GM23338 (cell line): ENCODE results near the gene TNIP1.
A peak's percentile ranks its signal among the peaks of the same experiment; 100 is the strongest.

Experiments used
- ETS1 ChIP-seq: IDR thresholded peaks from 2 replicates; pipeline ENCODE4 v1.6.1; 2016; ENCODE audit warnings: antibody characterized with exemption
- EZH2 ChIP-seq: fragments of 200-600 bp; sonication (generic); IDR thresholded peaks from one replicate; pipeline ENCODE4 v1.8.0; 2017; ENCODE audit warnings: antibody characterized with exemption, mild to moderate bottlenecking, low read depth; ENCODE audit not compliant: unreplicated experiment
- TF ChIP-seq, protein P1 (sequence below), 2 experiments: fragments of 200-600 bp in 1 of 2; sonication (generic) in 1 of 2; conservative IDR thresholded peaks; 2 replicates each; pipeline versions ENCODE4 v1.5.1 to v1.6.1; 2016 to 2017; ENCODE audit warnings: antibody characterized with exemption in 2 of 2, low read depth in 2 of 2, mild to moderate bottlenecking in 2 of 2, moderate library complexity in 1 of 2

DNA sequence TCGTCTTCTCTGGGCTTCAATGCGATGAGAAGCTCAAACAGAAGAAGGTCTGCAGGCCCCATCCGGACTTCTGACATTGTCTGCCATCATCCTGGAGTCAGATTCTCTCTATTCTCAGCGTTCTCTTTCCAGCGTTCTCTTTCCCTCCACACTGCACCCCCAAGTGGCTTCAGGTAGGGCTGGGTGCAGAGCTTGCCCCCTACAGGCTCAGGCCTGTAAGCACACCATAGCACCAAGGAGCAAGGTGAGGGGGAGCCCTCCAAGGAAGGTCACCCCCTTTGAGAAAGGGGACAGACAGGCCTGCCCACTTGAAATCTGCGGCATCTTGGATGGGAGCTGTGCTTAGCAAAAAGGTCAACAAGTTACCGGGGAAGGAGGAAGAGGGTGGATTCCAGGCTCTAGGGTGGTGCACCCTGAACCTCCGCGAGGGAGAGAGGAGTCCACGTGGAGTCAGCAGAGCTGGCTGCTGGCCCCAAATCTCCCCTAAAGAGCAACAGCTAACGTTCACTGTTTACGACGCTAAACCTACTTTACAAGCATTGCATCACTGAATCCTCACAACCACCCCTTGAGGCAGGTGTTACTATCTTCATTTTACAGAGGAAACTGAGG lies 32.9 kb downstream of the TNIP1 start:
- no peak for TF ChIP-seq EZH2
- TF ChIP-seq, protein P1, sequence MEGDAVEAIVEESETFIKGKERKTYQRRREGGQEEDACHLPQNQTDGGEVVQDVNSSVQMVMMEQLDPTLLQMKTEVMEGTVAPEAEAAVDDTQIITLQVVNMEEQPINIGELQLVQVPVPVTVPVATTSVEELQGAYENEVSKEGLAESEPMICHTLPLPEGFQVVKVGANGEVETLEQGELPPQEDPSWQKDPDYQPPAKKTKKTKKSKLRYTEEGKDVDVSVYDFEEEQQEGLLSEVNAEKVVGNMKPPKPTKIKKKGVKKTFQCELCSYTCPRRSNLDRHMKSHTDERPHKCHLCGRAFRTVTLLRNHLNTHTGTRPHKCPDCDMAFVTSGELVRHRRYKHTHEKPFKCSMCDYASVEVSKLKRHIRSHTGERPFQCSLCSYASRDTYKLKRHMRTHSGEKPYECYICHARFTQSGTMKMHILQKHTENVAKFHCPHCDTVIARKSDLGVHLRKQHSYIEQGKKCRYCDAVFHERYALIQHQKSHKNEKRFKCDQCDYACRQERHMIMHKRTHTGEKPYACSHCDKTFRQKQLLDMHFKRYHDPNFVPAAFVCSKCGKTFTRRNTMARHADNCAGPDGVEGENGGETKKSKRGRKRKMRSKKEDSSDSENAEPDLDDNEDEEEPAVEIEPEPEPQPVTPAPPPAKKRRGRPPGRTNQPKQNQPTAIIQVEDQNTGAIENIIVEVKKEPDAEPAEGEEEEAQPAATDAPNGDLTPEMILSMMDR (conservative IDR thresholded peaks at IDR 0.05; ENCODE audit: low read depth in 2 of 2): peak; percentile 85 to 94
- TF ChIP-seq ETS1: no peak
